Measurements from ENCODE around the gene PREB. TPM values are rescaled to one million over a fixed set of nuclear protein-coding genes. Genes with fewer than 3 reads are reported as not detected.

The PREB gene
- total RNA-seq, 2 donors from 2014 or later, result 74.0 to 88.9 TPM

GRCh38 chr2:27085062-27085672 is 49.3 kb downstream of the PREB start:
- no peak for DNase-seq (ENCODE audit: low spot score)
- TF ChIP-seq CTCF (IDR thresholded peaks at IDR 0.05) (no peak), POLR2A (IDR thresholded peaks at IDR 0.05) (no peak), POLR2AphosphoS5 (IDR thresholded peaks at IDR 0.05) (no peak)
- Histone ChIP-seq H3K4me3 (peak overlapping the region in 1 of 2 donors; percentile 56), H3K36me3 (no peaks in the 10 kb centered on the region), H3K27ac (peak overlapping the region; percentile 71 to 80), H3K9me3 (no peaks in the 10 kb centered on the region), H3K27me3 (replicated peaks; ENCODE audit: insufficient read depth) (no peaks in the 10 kb centered on the region), H3K4me1 (replicated peaks) (peaks cover 7% of the 10 kb centered on the region)
- intact Hi-C loops (cut with DNase I), result loop anchor here (5.0 kb wide), 1 partner anchor 123 kb away; no protein-coding TSS in a partner anchor
- WGBS, result 47% methylated on average over 10 of the region's 10 CpGs

GRCh38 chr2:27084297-27085061 is 50.0 kb downstream of the PREB start:
- intact Hi-C loops (cut with DNase I), result loop anchor here (5.0 kb wide), 2 partner anchors 52 to 122 kb away; partner anchors contain the start of gene TMEM214
- DNase-seq (ENCODE audit: low spot score), result no peak
- WGBS, result 78% methylated on average over 6 of the region's 6 CpGs
- TF ChIP-seq CTCF (IDR thresholded peaks at IDR 0.05) (no peak), POLR2A (IDR thresholded peaks at IDR 0.05) (no peak), POLR2AphosphoS5 (IDR thresholded peaks at IDR 0.05) (no peak)
- Histone ChIP-seq H3K27me3 (replicated peaks; ENCODE audit: insufficient read depth) (no peaks in the 10 kb centered on the region), H3K4me1 (replicated peaks) (peaks cover 7% of the 10 kb centered on the region), H3K27ac (no peak overlapping the region), H3K9me3 (no peaks in the 10 kb centered on the region), H3K36me3 (no peaks in the 10 kb centered on the region), H3K4me3 (no peak overlapping the region)

- TF ChIP-seq CTCF (IDR thresholded peaks at IDR 0.05), result no peak
- TF ChIP-seq POLR2AphosphoS5 (IDR thresholded peaks at IDR 0.05), result no peak
- TF ChIP-seq POLR2A (IDR thresholded peaks at IDR 0.05), result no peak
- no peak overlapping the region for H3K27ac ChIP-seq
- intact Hi-C loops (cut with DNase I), result loop anchor here (5.0 kb wide), 1 partner anchor 51 kb away; the partner anchor contains the start of gene TMEM214
- H3K4me1 ChIP-seq (replicated peaks), result peaks cover 7% of the 10 kb centered on the region
- WGBS, result 80% methylated on average over 20 of the region's 20 CpGs
- DNase-seq (ENCODE audit: low spot score), result no peak
- no peaks in the 10 kb centered on the region for H3K27me3 ChIP-seq (replicated peaks; ENCODE audit: insufficient read depth)
- H3K4me3 ChIP-seq, result no peak overlapping the region
- H3K36me3 ChIP-seq, result no peaks in the 10 kb centered on the region
- no peaks in the 10 kb centered on the region for H3K9me3 ChIP-seq
Measured at GRCh38 chr2:27083410-27084296, 50.8 kb downstream of the PREB start.

GRCh38 chr2:27082773-27083409 is 51.5 kb downstream of the PREB start:
- peaks cover 7% of the 10 kb centered on the region for H3K4me1 ChIP-seq (replicated peaks)
- no peak for DNase-seq (ENCODE audit: low spot score)
- no peaks in the 10 kb centered on the region for H3K27me3 ChIP-seq (replicated peaks; ENCODE audit: insufficient read depth)
- H3K9me3 ChIP-seq, result no peaks in the 10 kb centered on the region
- H3K4me3 ChIP-seq, result no peak overlapping the region
- H3K27ac ChIP-seq, result no peak overlapping the region
- no peak for TF ChIP-seq CTCF (IDR thresholded peaks at IDR 0.05)
- TF ChIP-seq POLR2A (IDR thresholded peaks at IDR 0.05), result no peak
- TF ChIP-seq POLR2AphosphoS5 (IDR thresholded peaks at IDR 0.05), result no peak
- WGBS, result 82% methylated on average over 22 of the region's 27 CpGs
- H3K36me3 ChIP-seq, result no peaks in the 10 kb centered on the region
- intact Hi-C loops (cut with DNase I), result loop anchor here (5.0 kb wide), 1 partner anchor 51 kb away; the partner anchor contains the start of gene TMEM214
